HG03442 (cell line): ENCODE data around the gene FOXP1.

Experiments used
- ATAC-seq: cut with Tn5 transposase; IDR thresholded peaks from one replicate; pipeline ENCODE4 v1.9.1; 2021; ENCODE audit warnings: mild to moderate bottlenecking, moderate library complexity; ENCODE audit not compliant: unreplicated experiment

Gene FOXP1

GRCh38 chr3:70905491-70905890 lies 678.0 kb downstream of the FOXP1 start:
- no peak for ATAC-seq
